Ishikawa (cell line): ENCODE data around the gene CRYBA2.

ENCODE experiments used
- CEBPB ChIP-seq: IDR thresholded peaks from 2 replicates; pipeline ENCODE4 v1.6.1; 2012
- CREB1 ChIP-seq: IDR thresholded peaks from 2 replicates; pipeline ENCODE4 v1.6.1; 2012; ENCODE audit warnings: low read depth
- EGR1 ChIP-seq: IDR thresholded peaks from 2 replicates; pipeline ENCODE4 v1.6.1; 2012
- EP300 ChIP-seq: IDR thresholded peaks from 2 replicates; pipeline ENCODE4 v1.6.1; 2012; ENCODE audit warnings: borderline replicate concordance
- FOXM1 ChIP-seq: IDR thresholded peaks from 2 replicates; pipeline ENCODE4 v1.6.1; 2012; ENCODE audit warnings: low read depth, borderline replicate concordance
- MAX ChIP-seq: IDR thresholded peaks from 2 replicates; pipeline ENCODE4 v1.6.1; 2012
- NFIC ChIP-seq: IDR thresholded peaks from 2 replicates; pipeline ENCODE4 v1.6.1; 2012
- RAD21 ChIP-seq: IDR thresholded peaks from 2 replicates; pipeline ENCODE4 v1.6.1; 2012; ENCODE audit warnings: low read depth
- REST ChIP-seq: IDR thresholded peaks from 2 replicates; pipeline ENCODE4 v1.6.1; 2012; ENCODE audit warnings: low read depth, mild to moderate bottlenecking
- TAF1 ChIP-seq: IDR thresholded peaks from 2 replicates; pipeline ENCODE4 v1.6.1; 2012; ENCODE audit warnings: low read depth, mild to moderate bottlenecking
- TCF12 ChIP-seq: IDR thresholded peaks from 2 replicates; pipeline ENCODE4 v1.6.1; 2012; ENCODE audit warnings: low read depth
- TEAD4 ChIP-seq: IDR thresholded peaks from 2 replicates; pipeline ENCODE4 v1.6.1; 2012
- USF1 ChIP-seq: IDR thresholded peaks from 2 replicates; pipeline ENCODE4 v1.6.1; 2012
- YY1 ChIP-seq: IDR thresholded peaks from 2 replicates; pipeline ENCODE4 v1.6.1; 2012; ENCODE audit warnings: low read depth
- ZBTB7A ChIP-seq: IDR thresholded peaks from 2 replicates; pipeline ENCODE4 v1.6.1; 2012; ENCODE audit warnings: low read depth

Gene CRYBA2

GRCh38 chr2:219037783-219038499 is 44.7 kb upstream of the CRYBA2 start:
- TF ChIP-seq EGR1, result no peak
- no peak for TF ChIP-seq RAD21
- TF ChIP-seq FOXM1, result no peak
- TF ChIP-seq MAX, result no peak
- TF ChIP-seq CREB1, result no peak
- no peak for TF ChIP-seq REST
- no peak for TF ChIP-seq TEAD4
- TF ChIP-seq NFIC, result no peak
- no peak for TF ChIP-seq TCF12
- TF ChIP-seq CEBPB, result no peak
- TF ChIP-seq YY1, result no peak
- TF ChIP-seq EP300, result no peak
- no peak for TF ChIP-seq TAF1
- no peak for TF ChIP-seq ZBTB7A
- no peak for TF ChIP-seq USF1

- no peak for TF ChIP-seq MAX
- TF ChIP-seq USF1, result no peak
- TF ChIP-seq ZBTB7A, result no peak
These were observed 42.7 kb upstream of the CRYBA2 start for GRCh38 chr2:219035942-219036341.

GRCh38 chr2:219034823-219035222 is 41.6 kb upstream of the CRYBA2 start:
- TF ChIP-seq RAD21 (no peak), FOXM1 (no peak), TCF12 (no peak), ZBTB7A (no peak), NFIC (no peak), TEAD4 (no peak), YY1 (no peak), CEBPB (no peak), EP300 (no peak), EGR1 (no peak), REST (no peak), TAF1 (no peak), USF1 (no peak), MAX (no peak), CREB1 (no peak)

GRCh38 chr2:219032051-219032745 is 39.0 kb upstream of the CRYBA2 start:
- TF ChIP-seq TEAD4 (no peak), MAX (no peak), ZBTB7A (no peak), REST (no peak), USF1 (no peak), CEBPB (no peak), TCF12 (no peak), YY1 (no peak), NFIC (no peak), CREB1 (no peak), FOXM1 (no peak), RAD21 (no peak), EGR1 (no peak), TAF1 (no peak), EP300 (no peak)
